Activated B cell treated with CpG ODN at 0.5 μM for 24 hours (primary cell): ENCODE measurements around the gene SHANK2. TPM values are rescaled to one million over a fixed set of nuclear protein-coding genes. Genes with fewer than 3 reads are reported as not detected.

Experiments used
- ATAC-seq: fragments of 200-7000 bp; cut with Tn5 transposase; one replicate; pipeline ENCODE4 v1.10.0; 2021; ENCODE audit warnings: low read depth, mild to moderate bottlenecking, moderate library complexity
- CTCF ChIA-PET: fragments of 350-600 bp; sonication (Branson Sonifier 250); formaldehyde crosslinking; loops from one replicate; lab custom pipeline; 2021; ENCODE audit warnings: antibody characterized with exemption; lab: Charles Lee
- POLR2A ChIA-PET: fragments of 350-600 bp; sonication (Branson Sonifier 250); formaldehyde crosslinking; loops from one replicate; lab custom pipeline; 2021; ENCODE audit warnings: antibody characterized with exemption; lab: Charles Lee
- DNase-seq: peaks from one replicate; pipeline ENCODE4 v3.0.0; 2022
- H3K27ac Mint-ChIP-seq: one replicate; pipeline ENCODE4 v1.8.0; 2020; ENCODE audit warnings: mixed read lengths
- H3K27me3 Mint-ChIP-seq: one replicate; pipeline ENCODE4 v1.8.0; 2021; ENCODE audit warnings: mixed read lengths
- H3K36me3 Mint-ChIP-seq: one replicate; pipeline ENCODE4 v1.8.0; 2021; ENCODE audit warnings: low read depth, mixed read lengths
- H3K4me1 Mint-ChIP-seq: one replicate; pipeline ENCODE4 v1.8.0; 2021; ENCODE audit warnings: mixed read lengths
- H3K4me3 Mint-ChIP-seq: one replicate; pipeline ENCODE4 v1.8.0; 2020; ENCODE audit warnings: mild to moderate bottlenecking, mixed read lengths
- H3K9me3 Mint-ChIP-seq: one replicate; pipeline ENCODE4 v1.8.0; 2020; ENCODE audit warnings: mixed read lengths
- CTCF ChIP-seq: fragments of 200-600 bp; IDR thresholded peaks from one replicate; pipeline ENCODE4 v1.8.0; 2022; ENCODE audit warnings: antibody characterized with exemption, mild to moderate bottlenecking
- intact Hi-C: fragments of 100-400 bp; cut with micrococcal nuclease; formaldehyde crosslinking; loops from one replicate; pipeline ENCODE4 v1.15.1; 2024
- total RNA-seq: library from RNA; stranded (reverse); gene quantifications from 2 replicates; pipeline ENCODE4 v1.2.3, GENCODE V29; 2022

SHANK2 gene
- total RNA-seq, 1 donor from 2014 or later, result 0.24 TPM

GRCh38 chr11:71298016-71298550 is 45.7 kb upstream of the SHANK2 start:
- no peak for DNase-seq

GRCh38 chr11:71294846-71295600 is 42.6 kb upstream of the SHANK2 start:
- Mint-ChIP-seq H3K27ac (no peak overlapping the region), H3K4me3 (no peak overlapping the region), H3K27me3 (peaks cover 33% of the 10 kb centered on the region), H3K36me3 (no peaks in the 10 kb centered on the region), H3K9me3 (peaks cover 19% of the 10 kb centered on the region), H3K4me1 (no peaks in the 10 kb centered on the region)
- no peak for TF ChIP-seq CTCF
- DNase-seq, result no peak
- intact Hi-C loops, result no loop called here
- POLR2A ChIA-PET, result no interaction called here
- no peak for ATAC-seq
- CTCF ChIA-PET, result no interaction called here

More at GRCh38 chr11:71298016-71298550, 45.7 kb upstream of the SHANK2 start:
- CTCF ChIA-PET, result no interaction called here
- ATAC-seq, result no peak
- intact Hi-C loops, result no loop called here
- POLR2A ChIA-PET, result no interaction called here
- H3K9me3 Mint-ChIP-seq, result no peaks in the 10 kb centered on the region
- H3K36me3 Mint-ChIP-seq, result no peaks in the 10 kb centered on the region
- TF ChIP-seq CTCF, result no peak
- no peak overlapping the region for H3K4me3 Mint-ChIP-seq
- no peak overlapping the region for H3K27ac Mint-ChIP-seq
- H3K4me1 Mint-ChIP-seq, result no peaks in the 10 kb centered on the region
- H3K27me3 Mint-ChIP-seq, result peaks cover 34% of the 10 kb centered on the region

GRCh38 chr11:71293961-71294782 is 41.8 kb upstream of the SHANK2 start:
- ATAC-seq (no peak), DNase-seq (no peak)
- H3K27ac Mint-ChIP-seq, result no peak overlapping the region
- POLR2A ChIA-PET, result no interaction called here
- intact Hi-C loops, result no loop called here
- peaks cover 28% of the 10 kb centered on the region for H3K9me3 Mint-ChIP-seq
- no peaks in the 10 kb centered on the region for H3K36me3 Mint-ChIP-seq
- no peak overlapping the region for H3K4me3 Mint-ChIP-seq
- peaks cover 31% of the 10 kb centered on the region for H3K27me3 Mint-ChIP-seq
- no peak for TF ChIP-seq CTCF
- CTCF ChIA-PET, result no interaction called here
- no peaks in the 10 kb centered on the region for H3K4me1 Mint-ChIP-seq

- H3K27me3 Mint-ChIP-seq, result peaks cover 6% of the 10 kb centered on the region
- H3K27ac Mint-ChIP-seq, result no peak overlapping the region
Observed at GRCh38 chr11:71286701-71287643, 34.6 kb upstream of the SHANK2 start.

More at GRCh38 chr11:71286701-71287643, 34.6 kb upstream of the SHANK2 start:
- ATAC-seq, result no peak
- Mint-ChIP-seq H3K9me3 (peaks cover 27% of the 10 kb centered on the region), H3K36me3 (no peaks in the 10 kb centered on the region), H3K4me3 (no peak overlapping the region), H3K4me1 (no peaks in the 10 kb centered on the region)
- CTCF ChIA-PET, result no interaction called here
- DNase-seq, result no peak
- TF ChIP-seq CTCF, result no peak
- intact Hi-C loops, result no loop called here
- POLR2A ChIA-PET, result no interaction called here
